H9 (cell line): ENCODE data around the gene PPARG. TPM values are rescaled to one million over a fixed set of nuclear protein-coding genes. Genes with fewer than 3 reads are reported as not detected.

Source experiments
- DNase-seq: peaks from one replicate; pipeline ENCODE4 v3.0.0-alpha.2; 2017
- H2AFZ ChIP-seq: one replicate; pipeline ENCODE4 v1.6.1; 2013; ENCODE audit warnings: mild to moderate bottlenecking, low read length, control low read depth, moderate library complexity
- H2AK5ac ChIP-seq: 2 replicates; pipeline ENCODE4 v1.6.1; 2013; ENCODE audit warnings: low read length, control low read depth, mixed read lengths; ENCODE audit not compliant: insufficient read length
- H2BK120ac ChIP-seq: one replicate; pipeline ENCODE4 v1.6.1; 2013; ENCODE audit warnings: low read depth, mild to moderate bottlenecking, low read length, control low read depth, inconsistent platforms; ENCODE audit not compliant: poor library complexity, severe bottlenecking
- H2BK12ac ChIP-seq: 2 replicates; pipeline ENCODE4 v1.6.1; 2013; ENCODE audit warnings: low read length, control low read depth, mixed read lengths, low read depth; ENCODE audit not compliant: insufficient read length
- H2BK15ac ChIP-seq: 2 replicates; pipeline ENCODE4 v1.6.1; 2013; ENCODE audit warnings: low read depth, low read length, control low read depth
- H2BK20ac ChIP-seq: one replicate; pipeline ENCODE4 v1.6.1; 2013; ENCODE audit warnings: low read depth, mild to moderate bottlenecking, low read length, control low read depth, inconsistent platforms; ENCODE audit not compliant: poor library complexity, severe bottlenecking
- H2BK5ac ChIP-seq: 2 replicates; pipeline ENCODE4 v1.6.1; 2013; ENCODE audit warnings: low read length, control low read depth, mixed read lengths; ENCODE audit not compliant: insufficient read length
- H3K14ac ChIP-seq: 2 replicates; pipeline ENCODE4 v1.6.1; 2013; ENCODE audit warnings: low read length, control low read depth; ENCODE audit not compliant: insufficient read depth
- H3K18ac ChIP-seq: 2 replicates; pipeline ENCODE4 v1.6.1; 2013; ENCODE audit warnings: low read depth, mild to moderate bottlenecking, mixed read lengths, low read length, control low read depth; ENCODE audit not compliant: insufficient read length
- H3K23ac ChIP-seq: 2 replicates; pipeline ENCODE4 v1.6.1; 2013; ENCODE audit warnings: low read length, control low read depth, mixed read lengths, low read depth; ENCODE audit not compliant: insufficient read length
- H3K23me2 ChIP-seq: 2 replicates; pipeline ENCODE4 v1.6.1; 2013; ENCODE audit warnings: low read depth, mild to moderate bottlenecking, mixed read lengths, low read length, control low read depth; ENCODE audit not compliant: insufficient read length, poor library complexity, severe bottlenecking
- H3K27ac ChIP-seq: 2 replicates; pipeline ENCODE4 v1.5.1; 2013; ENCODE audit warnings: low read length, control low read depth, mixed read lengths, low read depth; ENCODE audit not compliant: insufficient read length
- H3K27me3 ChIP-seq: 2 replicates; pipeline ENCODE4 v1.6.1; 2013; ENCODE audit warnings: low read length, control low read depth, inconsistent platforms; ENCODE audit not compliant: insufficient read depth
- H3K4ac ChIP-seq: 2 replicates; pipeline ENCODE4 v1.6.1; 2013; ENCODE audit warnings: low read depth, mild to moderate bottlenecking, control low read depth, inconsistent platforms, low read length, moderate library complexity
- H3K4me1 ChIP-seq: 2 replicates; pipeline ENCODE4 v1.6.1; 2013; ENCODE audit warnings: low read length, control low read depth, inconsistent platforms; ENCODE audit not compliant: insufficient read depth
- H3K4me2 ChIP-seq: 2 replicates; pipeline ENCODE4 v1.6.1; 2013; ENCODE audit warnings: low read length, control low read depth, mixed read lengths; ENCODE audit not compliant: insufficient read length, insufficient read depth
- H3K56ac ChIP-seq: 2 replicates; pipeline ENCODE4 v1.6.1; 2013; ENCODE audit warnings: low read depth, mild to moderate bottlenecking, mixed read lengths, low read length, control low read depth; ENCODE audit not compliant: insufficient read length
- H3K79me1 ChIP-seq: 2 replicates; pipeline ENCODE4 v1.6.1; 2013; ENCODE audit warnings: low read depth, mild to moderate bottlenecking, moderate library complexity, low read length, control low read depth, inconsistent platforms; ENCODE audit not compliant: insufficient read depth, poor library complexity, severe bottlenecking
- H3K79me2 ChIP-seq: 2 replicates; pipeline ENCODE4 v1.6.1; 2013; ENCODE audit warnings: low read length, control low read depth, inconsistent platforms; ENCODE audit not compliant: insufficient read depth
- H3K9ac ChIP-seq: 2 replicates; pipeline ENCODE4 v1.6.1; 2013; ENCODE audit warnings: low read length, control low read depth, mixed read lengths; ENCODE audit not compliant: insufficient read length; ENCODE audit errors: extremely low read depth
- H3K9me3 ChIP-seq: one replicate; pipeline ENCODE4 v1.6.1; 2013; ENCODE audit warnings: low read depth, low read length, inconsistent platforms; ENCODE audit not compliant: control insufficient read depth
- H3T11ph ChIP-seq: one replicate; pipeline ENCODE4 v1.6.1; 2013; ENCODE audit warnings: mild to moderate bottlenecking, low read length, control low read depth, inconsistent platforms
- H4K20me1 ChIP-seq: one replicate; pipeline ENCODE4 v1.6.1; 2013; ENCODE audit not compliant: control insufficient read depth, insufficient read length, insufficient read depth
- H4K5ac ChIP-seq: 2 replicates; pipeline ENCODE4 v1.6.1; 2013; ENCODE audit warnings: low read depth, mild to moderate bottlenecking, mixed read lengths, low read length, control low read depth; ENCODE audit not compliant: insufficient read length
- H4K8ac ChIP-seq: replicated peaks from 2 replicates; pipeline ENCODE4 v1.6.1; 2013; ENCODE audit warnings: low read length, control low read depth, mixed read lengths, low read depth; ENCODE audit not compliant: insufficient read length
- H4K91ac ChIP-seq: 2 replicates; pipeline ENCODE4 v1.6.1; 2013; ENCODE audit warnings: low read depth, mild to moderate bottlenecking, moderate library complexity, mixed read lengths, low read length, control low read depth; ENCODE audit not compliant: insufficient read length
- H3K27ac Mint-ChIP-seq, 3 experiments: 2 replicates in 2 of 3; 3 replicates in 1 of 3; pipeline ENCODE4 v1.8.0; 2020 to 2021; ENCODE audit warnings: mixed read lengths in 3 of 3, mild to moderate bottlenecking in 1 of 3, moderate library complexity in 1 of 3
- H3K27me3 Mint-ChIP-seq: 2 replicates; pipeline ENCODE4 v1.8.0; 2021; ENCODE audit warnings: low read depth, mild to moderate bottlenecking, moderate library complexity, mixed read lengths
- H3K36me3 Mint-ChIP-seq, 3 experiments: 2 replicates in 2 of 3; 3 replicates in 1 of 3; pipeline ENCODE4 v1.8.0; 2020 to 2021; ENCODE audit warnings: low read depth in 3 of 3, mixed read lengths in 3 of 3; ENCODE audit not compliant: insufficient read depth in 1 of 3
- H3K4me1 Mint-ChIP-seq, 2 experiments: 2 replicates each; pipeline ENCODE4 v1.8.0; 2020; ENCODE audit warnings: mixed read lengths in 2 of 2
- H3K4me3 Mint-ChIP-seq, 2 experiments: 2 replicates in 1 of 2; 3 replicates in 1 of 2; pipeline ENCODE4 v1.8.0; 2020 to 2021; ENCODE audit warnings: mild to moderate bottlenecking in 2 of 2, mixed read lengths in 2 of 2, moderate library complexity in 1 of 2
- H3K9me3 Mint-ChIP-seq, 2 experiments: 2 replicates in 1 of 2; 3 replicates in 1 of 2; pipeline ENCODE4 v1.8.0; 2020; ENCODE audit warnings: mild to moderate bottlenecking in 2 of 2, mixed read lengths in 2 of 2, moderate library complexity in 1 of 2
- WGBS: extraction: QIAGEN DNeasy Blood & Tissue Kit; methylation state at CpG from one replicate; pipeline ENCODE4 v1.1.7; 2013; ENCODE audit warnings: missing lambda C conversion rate, low lambda C conversion rate, mixed read lengths; ENCODE audit not compliant: insufficient read length; ENCODE audit errors: extremely low coverage; 5-methylcytosine and 5-hydroxymethylcytosine counted together
- total RNA-seq: library from RNA; stranded (reverse); gene quantifications from 2 replicates; pipeline ENCODE4 v1.2.1, GENCODE V29; 2021
- TF ChIP-seq, protein P1 (sequence below): fragments of 200-600 bp; sonication (generic); conservative IDR thresholded peaks from 3 replicates; pipeline ENCODE4 v1.8.0; 2021; ENCODE audit warnings: antibody characterized with exemption, mild to moderate bottlenecking

The PPARG gene
- total RNA-seq, 1 experiment from 2014 or later, result 0.42 TPM

DNA sequence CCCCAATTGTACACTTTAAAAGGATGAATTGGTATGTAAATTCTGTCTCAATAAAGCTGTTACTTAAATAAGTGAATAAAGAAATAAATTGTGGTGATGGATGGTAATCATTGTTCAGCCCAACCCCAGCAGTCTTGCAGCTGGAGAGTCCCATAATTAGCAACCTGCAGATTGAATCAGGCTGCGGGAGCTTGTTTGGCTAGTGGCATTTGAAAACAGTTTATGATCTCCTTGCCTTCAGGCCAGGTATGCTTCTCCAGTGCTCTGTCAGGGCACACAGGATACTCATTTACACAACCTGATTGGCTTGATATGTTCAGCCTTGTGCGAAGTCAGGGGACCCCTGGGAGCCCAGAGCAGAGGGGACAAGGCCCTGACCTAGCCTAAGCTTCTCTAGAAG lies 178.9 kb downstream of the PPARG start:
- H2AFZ ChIP-seq, result no peak overlapping the region
- no peak overlapping the region for H3K4me2 ChIP-seq
- H3K27me3 ChIP-seq, result no peaks in the 10 kb centered on the region
- H2BK5ac ChIP-seq, result no peak overlapping the region
- no peak overlapping the region for H4K8ac ChIP-seq
- H3K4ac ChIP-seq, result no peak overlapping the region
- Mint-ChIP-seq H3K9me3 (peaks cover 0 to 2% of the 10 kb centered on the region in 2 experiments; a peak in 1 of 5 replicates), H3K4me1 (peaks cover 10 to 15% of the 10 kb centered on the region in 2 experiments; a peak in 3 of 4 replicates), H3K36me3 (no peaks in the 10 kb centered on the region), H3K4me3 (no peak overlapping the region), H3K27me3 (no peaks in the 10 kb centered on the region; the same call in 1 of the 2 replicates), H3K27ac (no peak overlapping the region)
- no peak overlapping the region for H4K91ac ChIP-seq
- no peak overlapping the region for H3K14ac ChIP-seq
- no peak overlapping the region for H3K56ac ChIP-seq
- H4K5ac ChIP-seq, result no peak overlapping the region
- H3K79me1 ChIP-seq, result no peaks in the 10 kb centered on the region
- no peak overlapping the region for H2BK12ac ChIP-seq
- DNase-seq, result no peak
- H3K9me3 ChIP-seq, result no peaks in the 10 kb centered on the region
- no peak overlapping the region for H3K9ac ChIP-seq
- no peak overlapping the region for H3K23ac ChIP-seq
- no peaks in the 10 kb centered on the region for H3K79me2 ChIP-seq
- H2BK15ac ChIP-seq, result no peak overlapping the region
- H3T11ph ChIP-seq, result no peak overlapping the region
- H3K18ac ChIP-seq, result no peak overlapping the region
- TF ChIP-seq, protein P1, sequence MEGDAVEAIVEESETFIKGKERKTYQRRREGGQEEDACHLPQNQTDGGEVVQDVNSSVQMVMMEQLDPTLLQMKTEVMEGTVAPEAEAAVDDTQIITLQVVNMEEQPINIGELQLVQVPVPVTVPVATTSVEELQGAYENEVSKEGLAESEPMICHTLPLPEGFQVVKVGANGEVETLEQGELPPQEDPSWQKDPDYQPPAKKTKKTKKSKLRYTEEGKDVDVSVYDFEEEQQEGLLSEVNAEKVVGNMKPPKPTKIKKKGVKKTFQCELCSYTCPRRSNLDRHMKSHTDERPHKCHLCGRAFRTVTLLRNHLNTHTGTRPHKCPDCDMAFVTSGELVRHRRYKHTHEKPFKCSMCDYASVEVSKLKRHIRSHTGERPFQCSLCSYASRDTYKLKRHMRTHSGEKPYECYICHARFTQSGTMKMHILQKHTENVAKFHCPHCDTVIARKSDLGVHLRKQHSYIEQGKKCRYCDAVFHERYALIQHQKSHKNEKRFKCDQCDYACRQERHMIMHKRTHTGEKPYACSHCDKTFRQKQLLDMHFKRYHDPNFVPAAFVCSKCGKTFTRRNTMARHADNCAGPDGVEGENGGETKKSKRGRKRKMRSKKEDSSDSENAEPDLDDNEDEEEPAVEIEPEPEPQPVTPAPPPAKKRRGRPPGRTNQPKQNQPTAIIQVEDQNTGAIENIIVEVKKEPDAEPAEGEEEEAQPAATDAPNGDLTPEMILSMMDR, result no peak
- WGBS, result no CpG with 5 or more reads among the region's 2 CpGs
- H3K27ac ChIP-seq, result no peak overlapping the region
- no peak overlapping the region for H2BK20ac ChIP-seq
- H2AK5ac ChIP-seq, result no peak overlapping the region
- no peaks in the 10 kb centered on the region for H4K20me1 ChIP-seq
- H3K23me2 ChIP-seq, result no peaks in the 10 kb centered on the region
- H2BK120ac ChIP-seq, result no peak overlapping the region
- H3K4me1 ChIP-seq, result no peaks in the 10 kb centered on the region
